Measurements from ENCODE around the gene ADAM15. TPM values are rescaled to one million over a fixed set of nuclear protein-coding genes. Genes with fewer than 3 reads are reported as not detected.
A peak's percentile ranks its signal among the peaks of the same experiment; 100 is the strongest.

Gene ADAM15
- total and polyA plus RNA-seq, 2 donors (not counting 3 experiments of a cell fraction or from before 2014, with no cell fraction given), result 295 to 299 TPM

DNA sequence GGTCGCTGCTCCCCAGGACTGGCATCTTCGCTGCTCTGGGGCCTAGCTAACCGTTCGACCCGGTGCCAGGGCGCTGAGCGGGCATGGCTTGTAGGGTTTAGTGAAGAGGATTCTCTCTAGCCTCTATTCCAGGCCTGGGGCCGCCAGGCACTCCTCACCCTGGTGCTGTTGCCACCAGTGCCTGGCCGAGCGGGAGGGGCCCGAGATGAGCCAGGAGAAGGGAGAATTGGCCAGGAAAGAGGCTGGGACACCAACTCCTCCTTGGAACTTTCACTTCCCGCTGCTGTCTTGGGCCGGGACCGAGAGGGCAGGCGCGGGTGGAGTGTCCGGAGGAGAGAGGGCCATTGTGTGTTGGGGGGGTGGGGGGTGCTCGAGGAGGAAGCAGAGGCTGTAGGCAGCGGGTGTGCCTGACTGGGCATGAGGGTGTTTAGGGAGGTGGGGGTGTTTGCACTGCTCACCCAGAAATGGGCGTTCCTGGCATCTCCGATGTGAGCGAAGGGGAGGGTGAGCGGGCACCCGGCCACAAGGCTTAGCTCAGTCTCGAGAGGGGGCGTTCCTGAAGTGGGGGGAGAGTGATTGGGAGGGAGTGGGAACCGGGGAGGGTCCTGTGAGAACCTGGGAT lies 772 bp downstream of the ADAM15 start:
- TF ChIP-seq POLR2A (IDR thresholded peaks at IDR 0.05; ENCODE audit: low read depth, low read length), result no peak
- no peak for TF ChIP-seq CTCF (IDR thresholded peaks at IDR 0.05; ENCODE audit: extremely low read depth in 1 of 2, insufficient read depth in 1 of 2, low read depth in 1 of 2, low read length in 2 of 2)
- TF ChIP-seq POLR2AphosphoS5 (IDR thresholded peaks at IDR 0.05; ENCODE audit: insufficient read depth, low read depth, low read length), result peak; percentile 7
- Histone ChIP-seq H3K9me3 (replicated peaks; ENCODE audit: control insufficient read depth, insufficient read depth, low read length) (no peaks in the 10 kb centered on the region), H3K27me3 (ENCODE audit: control insufficient read depth in 2 of 2, insufficient read depth in 2 of 2, low read length in 2 of 2) (no peaks in the 10 kb centered on the region), H3K4me2 (ENCODE audit: insufficient read depth, low read length) (peak overlapping the region; percentile 86), H3K27ac (ENCODE audit: insufficient read depth, low read depth, low read length) (peak overlapping the region; percentile 25), H3K4me1 (ENCODE audit: control insufficient read depth, extremely low read depth, insufficient read depth, low read length) (peaks cover 24% of the 10 kb centered on the region), H3K36me3 (ENCODE audit: control insufficient read depth in 2 of 2, extremely low read depth in 1 of 2, insufficient read depth in 2 of 2, low read length in 2 of 2) (peaks cover 5 to 18% of the 10 kb centered on the region in 2 experiments), H2AFZ (ENCODE audit: low read depth, low read length) (peak overlapping the region; percentile 4), H3K79me2 (ENCODE audit: control insufficient read depth, insufficient read depth, low read length) (peaks cover 21% of the 10 kb centered on the region), H3K9ac (replicated peaks; ENCODE audit: extremely low read depth, insufficient read depth, low read length) (peak overlapping the region; percentile 42), H3K9me1 (replicated peaks; ENCODE audit: control insufficient read depth, extremely low read depth, insufficient read depth, low read length) (no peaks in the 10 kb centered on the region), H3K4me3 (replicated peaks in 1 of 3; ENCODE audit: insufficient read depth in 1 of 3, low read depth in 1 of 3, low read length in 3 of 3) (peak overlapping the region; percentile 66 to 75 (median 74)), H4K20me1 (replicated peaks; ENCODE audit: control insufficient read depth, extremely low read depth, insufficient read depth, low read length) (no peaks in the 10 kb centered on the region)
- intact Hi-C loops (cut with micrococcal nuclease) (loop anchor here (1.0 to 2.0 kb wide), 4 partner anchors 9 to 91 kb away; partner anchors contain the start of genes PYGO2 and ZBTB7B), dilution Hi-C loops (cut with MboI; ENCODE audit: extremely low pct_ligation_motif_present, low sequenced_read_pairs) (no loop called here)
- peak; percentile 45 for DNase-seq (ENCODE audit: low read depth, low spot score)
- no TSS peak for BruUV-seq (replicated peaks)
- ChIA-PET POLR2A (interaction anchor here (1.6 kb wide), 1 partner anchor 33 kb away, joined by 4 read pairs; no protein-coding TSS in a partner anchor), CTCF (interaction anchor here (0.5 to 6.1 kb wide), 20 partner anchors 9 to 121 kb away, joined by 3 to 59 read pairs (median 5); partner anchors contain the start of genes EFNA3, EFNA4, KRTCAP2 and LENEP)
- FAIRE-seq, result peak; percentile 80

All from endothelial cell of umbilical vein (primary cell).